ENCODE measurements around the gene CER1.

CER1 gene, protein sequence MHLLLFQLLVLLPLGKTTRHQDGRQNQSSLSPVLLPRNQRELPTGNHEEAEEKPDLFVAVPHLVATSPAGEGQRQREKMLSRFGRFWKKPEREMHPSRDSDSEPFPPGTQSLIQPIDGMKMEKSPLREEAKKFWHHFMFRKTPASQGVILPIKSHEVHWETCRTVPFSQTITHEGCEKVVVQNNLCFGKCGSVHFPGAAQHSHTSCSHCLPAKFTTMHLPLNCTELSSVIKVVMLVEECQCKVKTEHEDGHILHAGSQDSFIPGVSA

DNA sequence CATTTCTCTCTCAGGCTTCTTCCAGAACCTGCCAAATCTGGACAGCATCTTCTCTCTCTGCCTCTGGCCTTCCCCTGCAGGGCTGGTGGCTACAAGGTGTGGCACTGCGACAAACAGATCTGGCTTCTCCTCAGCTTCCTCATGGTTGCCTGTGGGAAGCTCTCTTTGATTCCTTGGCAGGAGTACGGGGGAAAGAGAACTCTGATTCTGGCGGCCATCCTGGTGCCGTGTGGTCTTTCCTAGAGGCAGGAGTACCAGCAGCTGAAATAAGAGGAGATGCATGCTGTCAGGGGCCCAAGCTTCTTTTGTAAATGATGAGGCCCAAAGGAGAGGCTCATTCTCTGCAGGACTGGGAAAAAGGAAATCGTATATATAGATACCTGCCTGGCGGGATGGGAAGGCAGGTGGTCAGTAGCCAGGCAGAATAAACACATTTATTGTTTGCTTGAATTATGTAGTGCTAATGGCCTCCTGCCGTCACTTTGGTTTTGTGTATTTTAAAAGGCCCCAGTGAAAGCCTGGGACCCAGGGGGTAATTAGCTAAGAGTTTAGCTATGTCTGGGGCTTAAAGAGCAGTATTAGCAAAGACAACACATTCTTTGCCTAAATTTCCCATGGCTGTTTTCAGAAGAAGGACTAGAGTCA, at the start of gene CER1:
TSS of gene CER1 (minus strand) at position 343 of the 645 bp plus-strand sequence. CDS start at position 282, 61 bp downstream.
- DNase-seq (ENCODE audit: extremely low read depth in 1 of 2, low read depth in 1 of 2), result no peak

- DNase-seq (ENCODE audit: extremely low read depth in 1 of 2, low read depth in 1 of 2), result no peak
These were observed 48.1 kb upstream of the CER1 start for GRCh38 chr9:14770592-14770991.

- DNase-seq (ENCODE audit: extremely low read depth in 1 of 2, low read depth in 1 of 2), result no peak
These were observed 46.7 kb upstream of the CER1 start for GRCh38 chr9:14769230-14769571.

DNA sequence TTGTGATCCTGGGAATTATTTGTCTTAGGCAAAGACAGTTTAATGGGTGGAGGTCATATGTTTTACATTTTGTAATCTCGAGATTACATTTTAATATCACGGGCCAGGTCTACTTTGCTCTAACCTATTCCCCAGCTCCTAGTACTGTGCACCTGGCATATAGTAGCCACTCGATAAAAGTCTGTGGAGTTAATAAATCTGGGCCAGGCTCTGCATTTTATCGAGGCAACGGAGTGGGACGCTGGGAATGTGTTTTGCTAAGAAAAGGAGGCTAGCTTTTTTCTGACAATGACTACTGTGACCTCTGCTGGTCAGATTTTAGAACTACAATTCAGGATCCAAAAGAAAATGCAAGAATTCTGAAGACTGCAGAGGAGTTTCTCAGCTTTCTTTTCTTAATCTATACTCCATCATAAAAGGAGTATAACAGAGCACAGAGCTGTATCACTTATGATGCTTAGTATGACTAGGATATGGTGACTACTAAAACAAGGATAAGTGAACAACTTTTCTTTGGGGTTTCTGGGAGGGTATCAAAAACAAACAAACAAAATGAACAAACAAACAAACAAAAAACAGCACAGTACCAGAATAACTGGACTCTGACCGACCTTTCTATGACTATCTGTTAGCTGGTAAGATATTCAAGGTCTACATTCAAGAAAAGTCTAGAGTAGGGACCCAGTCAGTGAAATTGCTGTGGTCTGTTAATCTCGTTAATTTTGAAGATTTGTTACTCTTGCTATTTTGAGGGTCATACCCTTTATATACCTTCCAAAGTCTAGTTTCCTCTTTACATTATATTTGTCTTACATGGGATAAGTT, 46.1 kb upstream of the CER1 start:
- no peak for DNase-seq (ENCODE audit: extremely low read depth in 1 of 2, low read depth in 1 of 2)

DNA sequence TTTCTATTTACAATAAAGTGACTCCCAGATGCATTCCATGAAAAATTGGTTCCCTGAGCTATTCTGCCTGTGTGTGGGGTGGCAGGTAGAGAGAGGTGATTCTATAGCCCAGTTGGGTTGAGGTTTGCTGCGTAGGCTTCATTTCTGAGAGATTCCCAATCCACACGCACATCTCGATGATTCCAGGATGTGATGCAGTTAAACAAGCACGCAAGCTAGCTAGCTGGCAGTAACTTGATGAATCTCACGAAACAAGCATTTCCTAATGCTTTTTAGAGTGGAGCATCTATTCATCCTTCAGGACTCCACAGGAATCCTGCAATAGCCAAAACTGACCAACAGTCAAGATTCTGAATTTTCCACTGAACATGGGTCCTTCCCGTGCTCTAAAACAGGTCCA, 43.8 kb upstream of the CER1 start:
- DNase-seq (ENCODE audit: extremely low read depth in 1 of 2, low read depth in 1 of 2), result no peak

DNA sequence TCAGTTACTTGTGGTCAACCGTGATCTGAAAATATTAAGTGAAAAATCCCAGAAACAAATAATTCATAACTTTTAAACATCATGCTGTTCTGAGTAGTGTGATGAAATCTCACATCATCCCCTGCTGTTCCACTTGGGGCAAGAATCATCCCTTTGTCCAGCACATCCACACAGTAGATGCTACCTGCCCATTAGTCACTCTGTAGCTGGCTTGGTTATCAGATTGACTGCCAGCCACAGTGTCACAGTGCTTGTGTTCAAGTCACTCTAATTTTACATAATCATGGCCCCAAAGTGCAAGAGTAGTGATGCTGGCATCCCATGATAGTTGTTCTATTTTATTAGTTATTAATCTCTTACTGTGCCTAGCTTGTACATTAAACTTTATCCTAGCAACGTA, 39.1 kb upstream of the CER1 start:
- DNase-seq (ENCODE audit: extremely low read depth in 1 of 2, low read depth in 1 of 2), result no peak

GRCh38 chr9:14760060-14760459, 37.5 kb upstream of the CER1 start:
- DNase-seq (ENCODE audit: extremely low read depth in 1 of 2, low read depth in 1 of 2), result no peak

- no peak for DNase-seq (ENCODE audit: extremely low read depth in 1 of 2, low read depth in 1 of 2)
These were observed 33.8 kb upstream of the CER1 start for GRCh38 chr9:14756291-14756690.

DNA sequence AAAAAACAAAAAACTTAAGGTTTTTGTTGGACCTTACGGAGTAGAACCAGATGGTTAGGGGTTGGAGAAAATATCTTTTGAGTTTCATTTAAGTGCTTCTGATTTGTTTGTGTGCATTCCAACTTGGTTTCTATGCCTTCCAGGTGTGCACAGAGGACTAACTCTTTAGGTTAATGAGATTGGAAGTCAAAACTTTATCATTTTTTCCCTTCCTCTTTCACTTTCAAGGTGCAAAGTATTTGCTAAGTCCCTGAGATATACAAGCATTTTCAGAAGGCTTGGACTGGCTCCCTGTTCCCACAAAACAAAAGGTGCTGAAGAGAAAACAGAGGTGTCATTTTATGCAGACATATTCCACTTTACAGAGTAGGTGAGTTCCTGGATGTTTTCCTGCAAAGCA, 30.3 kb upstream of the CER1 start:
- DNase-seq (ENCODE audit: extremely low read depth in 1 of 2, low read depth in 1 of 2), result no peak

GRCh38 chr9:14752271-14752670, 29.7 kb upstream of the CER1 start:
- DNase-seq (ENCODE audit: extremely low read depth in 1 of 2, low read depth in 1 of 2), result no peak

GRCh38 chr9:14750821-14751220, 28.3 kb upstream of the CER1 start:
- DNase-seq (ENCODE audit: extremely low read depth in 1 of 2, low read depth in 1 of 2), result no peak

DNA sequence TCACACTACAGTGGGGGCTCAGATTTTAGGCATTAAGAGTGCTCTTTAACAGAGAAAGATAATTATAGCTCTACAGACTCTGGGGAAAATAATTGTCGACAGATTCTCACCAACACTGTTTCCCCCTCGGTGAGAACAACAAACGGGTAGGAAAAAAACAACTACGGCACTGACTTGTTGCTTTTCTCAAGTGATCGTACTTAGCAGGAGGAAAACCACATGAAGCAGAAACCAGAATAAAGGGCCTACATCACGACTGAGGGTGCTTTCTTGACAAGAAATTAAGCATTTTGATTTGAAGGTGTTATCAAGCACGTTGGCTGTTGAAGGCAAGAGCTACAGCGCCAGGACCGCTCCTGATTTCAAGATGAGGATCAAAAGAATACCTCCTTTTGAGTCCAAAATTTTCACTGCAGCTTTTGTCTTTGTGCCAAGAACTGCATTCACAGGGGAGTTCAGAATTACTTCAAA, 27.2 kb upstream of the CER1 start:
- no peak for DNase-seq (ENCODE audit: extremely low read depth in 1 of 2, low read depth in 1 of 2)

DNA sequence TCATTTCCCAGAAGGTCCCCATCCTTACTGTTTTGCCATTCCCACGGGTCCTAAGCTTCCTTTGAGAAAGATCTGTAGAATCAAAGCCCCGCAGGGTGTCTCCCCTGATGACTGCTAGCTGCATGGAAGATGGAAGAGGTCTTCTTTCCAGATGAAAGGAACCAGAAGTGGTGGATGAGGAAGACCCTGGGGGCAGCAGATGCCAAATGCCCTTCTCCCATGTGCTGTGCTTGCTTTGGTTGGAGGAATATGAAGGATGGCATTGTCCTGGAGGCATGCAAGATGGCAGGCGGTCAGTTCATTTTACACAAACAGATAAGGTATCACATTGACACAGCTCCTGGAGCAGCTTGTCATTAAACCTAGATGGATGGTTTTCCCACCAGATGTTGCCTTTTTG, 25.8 kb upstream of the CER1 start:
- no peak for DNase-seq (ENCODE audit: extremely low read depth in 1 of 2, low read depth in 1 of 2)

DNA sequence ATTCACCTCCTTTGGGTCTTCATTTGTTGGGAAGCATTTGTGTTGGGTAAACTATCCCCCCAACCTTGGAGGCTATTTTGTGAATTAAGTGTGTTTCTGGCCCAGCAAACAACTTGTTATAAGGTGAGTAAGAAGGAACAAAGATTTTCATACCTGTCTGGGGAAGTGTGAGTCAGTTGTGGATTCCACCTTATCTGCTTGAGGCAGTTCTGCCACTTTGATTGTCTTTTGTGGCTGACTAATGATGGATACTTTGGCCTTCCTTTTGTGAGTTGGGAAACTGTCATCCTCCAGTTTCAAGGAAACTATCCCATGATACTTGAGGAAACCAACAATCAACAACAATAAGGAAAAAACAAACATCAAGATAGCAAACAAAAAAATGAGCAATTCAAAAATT, 24.6 kb upstream of the CER1 start:
- DNase-seq (ENCODE audit: extremely low read depth in 1 of 2, low read depth in 1 of 2), result no peak

GRCh38 chr9:14746626-14747025, 24.1 kb upstream of the CER1 start:
- no peak for DNase-seq (ENCODE audit: extremely low read depth in 1 of 2, low read depth in 1 of 2)

- no peak for DNase-seq (ENCODE audit: extremely low read depth in 1 of 2, low read depth in 1 of 2)
These were observed 22.2 kb upstream of the CER1 start for GRCh38 chr9:14744768-14745167.

DNA sequence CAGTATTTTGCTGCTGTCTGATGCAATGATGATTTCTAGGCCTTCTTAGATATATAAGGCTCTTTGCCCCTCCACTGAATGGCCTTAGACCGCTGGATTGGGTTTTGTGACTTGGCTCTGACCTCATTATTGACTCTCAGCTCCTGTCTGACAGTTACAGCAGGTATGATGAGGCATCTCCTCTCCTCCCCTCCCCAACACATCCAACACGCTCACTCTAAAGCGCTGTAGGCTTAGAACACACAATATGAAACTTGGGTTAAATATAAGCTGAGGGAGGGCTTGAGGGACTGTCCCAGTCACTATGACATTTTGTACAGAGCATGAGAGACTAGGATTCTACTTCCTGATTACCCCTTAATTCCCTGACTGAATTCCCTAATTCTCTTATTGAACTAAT, 18.8 kb upstream of the CER1 start:
- DNase-seq (ENCODE audit: extremely low read depth in 1 of 2, low read depth in 1 of 2), result no peak

DNA sequence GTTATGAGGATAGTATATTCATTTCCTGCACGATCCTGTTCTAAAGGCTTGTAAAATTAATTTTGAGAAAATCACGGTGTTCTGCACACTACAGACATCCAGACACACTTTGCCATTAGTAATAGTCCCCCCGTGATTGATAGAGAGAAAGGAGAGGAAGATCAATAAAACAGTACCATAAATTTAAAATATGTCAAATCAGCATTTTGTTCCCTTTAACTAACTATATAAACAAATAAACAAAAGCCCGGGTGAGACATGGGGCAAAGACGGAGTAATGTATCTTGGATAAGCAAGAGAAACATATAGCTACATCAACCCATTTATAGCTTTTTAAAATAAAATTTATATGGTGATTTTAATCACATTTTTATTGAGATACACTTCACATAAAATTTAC, 10.6 kb upstream of the CER1 start:
- DNase-seq (ENCODE audit: extremely low read depth in 1 of 2, low read depth in 1 of 2), result no peak

GRCh38 chr9:14731294-14731981, 8.9 kb upstream of the CER1 start:
- DNase-seq (ENCODE audit: extremely low read depth in 1 of 2, low read depth in 1 of 2), result no peak

DNA sequence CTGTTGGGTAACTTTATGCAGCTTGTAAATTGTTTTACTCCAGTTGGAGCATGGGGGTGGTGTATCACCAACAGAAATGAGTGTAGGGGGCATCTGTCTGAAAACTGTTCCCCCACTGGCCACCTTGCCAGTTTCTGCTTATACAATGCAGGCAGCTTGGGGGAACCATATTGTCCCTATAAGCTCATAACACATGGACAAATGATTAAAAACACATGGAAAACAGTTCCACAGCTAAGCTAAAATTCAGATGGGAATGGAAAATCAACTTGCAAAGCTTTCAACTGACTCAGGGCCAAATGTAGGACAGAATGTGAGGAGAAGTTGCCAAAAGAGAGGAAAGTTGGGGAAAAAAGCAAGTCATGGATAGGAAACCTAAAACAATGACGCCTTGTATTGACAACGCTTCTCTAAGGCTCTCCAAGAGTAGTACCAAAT, 7.9 kb upstream of the CER1 start:
- no peak for DNase-seq (ENCODE audit: extremely low read depth in 1 of 2, low read depth in 1 of 2)

- DNase-seq (ENCODE audit: extremely low read depth in 1 of 2, low read depth in 1 of 2), result no peak
These were observed 768 bp upstream of the CER1 start for GRCh38 chr9:14723301-14723700.

All from activated CD8-positive, alpha-beta memory T cell treated with anti-CD3 and anti-CD28 coated beads for 1 hour (primary cell).